Colon (tissue), 2 donors: ENCODE measurements around the gene WNT3A.
"Not testable (repeated sequence)": the region's sequence is repeated elsewhere in the genome, so short reads cannot be mapped to it uniquely, and the experiment has no call there.

ENCODE experiments used
- FAIRE-seq: peaks from 2 replicates; lab custom pipeline; 2012; peaks lifted over from hg19 to GRCh38; lab: Jason Lieb, UNC
- donor health status: control.
- donor health status: control.

WNT3A gene

GRCh38 chr1:228011721-228012311, 5.0 kb downstream of the WNT3A start:
- FAIRE-seq = no peak

DNA sequence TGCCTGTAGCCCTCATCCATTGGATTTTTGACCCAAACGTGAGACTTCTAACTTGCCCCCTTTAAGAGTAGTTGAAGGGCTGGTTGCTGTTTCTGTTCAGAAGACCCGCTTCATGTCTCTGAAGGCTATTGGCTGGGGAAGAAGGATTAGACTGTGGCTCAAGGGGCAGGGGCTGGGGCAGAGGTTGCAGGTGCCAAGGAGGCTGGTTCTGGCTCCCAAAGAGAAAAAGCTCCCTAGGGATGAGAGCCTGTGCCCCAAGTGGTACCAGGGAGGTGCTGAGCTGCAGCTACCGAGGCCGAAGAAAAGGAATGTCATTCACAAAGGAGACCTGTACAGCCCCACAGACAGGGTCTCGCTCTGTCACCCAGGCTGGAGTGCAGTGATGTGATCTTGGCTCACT, 5.8 kb downstream of the WNT3A start:
- FAIRE-seq = no peak

GRCh38 chr1:228013131-228013934, 6.5 kb downstream of the WNT3A start:
- no peak for FAIRE-seq

- FAIRE-seq = no peak
Measured at GRCh38 chr1:228013935-228014930, 7.4 kb downstream of the WNT3A start.

GRCh38 chr1:228015276-228016180, 8.7 kb downstream of the WNT3A start:
- FAIRE-seq = no peak

- FAIRE-seq = no peak
Measured at GRCh38 chr1:228016181-228016510, 9.3 kb downstream of the WNT3A start.

- FAIRE-seq = no peak
Measured at GRCh38 chr1:228016653-228017355, 10.0 kb downstream of the WNT3A start.

- FAIRE-seq = no peak
Measured at GRCh38 chr1:228017356-228018124, 10.7 kb downstream of the WNT3A start.

GRCh38 chr1:228018125-228018398, 11.3 kb downstream of the WNT3A start:
- no peak for FAIRE-seq

DNA sequence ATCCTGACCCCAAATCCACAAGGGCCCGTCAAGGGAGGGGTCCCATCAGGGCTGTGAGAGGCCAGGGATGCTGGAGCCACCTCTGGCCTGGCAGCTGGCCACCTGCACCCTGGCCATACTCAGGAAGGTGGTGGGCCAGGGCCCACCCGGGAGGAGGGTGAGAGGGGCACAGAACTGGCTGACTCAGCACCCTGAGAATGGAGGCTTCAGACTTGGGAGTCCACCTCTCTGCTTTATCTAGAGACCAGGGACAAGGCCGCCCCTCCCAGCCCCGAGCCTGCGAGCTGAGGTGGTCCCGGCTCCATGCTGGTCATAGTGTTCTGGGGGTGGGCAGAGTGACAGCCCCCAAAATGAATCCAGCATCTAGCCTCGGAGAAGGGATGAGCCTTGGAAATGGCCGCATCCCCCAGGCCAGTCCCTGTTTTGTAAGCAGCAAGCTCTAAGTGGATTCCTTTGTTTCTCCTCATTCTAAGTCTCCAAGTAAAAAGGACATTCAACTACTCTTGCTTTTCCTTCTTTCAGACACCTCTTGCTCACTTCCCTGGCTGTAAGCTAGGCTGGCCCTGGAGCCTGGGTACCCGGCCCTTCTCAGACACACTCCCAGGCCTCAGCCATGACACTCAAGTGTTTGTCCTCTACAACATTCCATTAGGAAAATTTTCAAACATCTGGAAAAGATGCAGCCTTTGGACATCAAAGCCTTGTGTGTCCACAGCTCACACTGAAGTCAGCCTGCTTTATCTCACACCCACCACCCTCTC, 12.3 kb downstream of the WNT3A start:
- FAIRE-seq = no peak

GRCh38 chr1:228019722-228020083, 12.9 kb downstream of the WNT3A start:
- FAIRE-seq = not testable (repeated sequence)

DNA sequence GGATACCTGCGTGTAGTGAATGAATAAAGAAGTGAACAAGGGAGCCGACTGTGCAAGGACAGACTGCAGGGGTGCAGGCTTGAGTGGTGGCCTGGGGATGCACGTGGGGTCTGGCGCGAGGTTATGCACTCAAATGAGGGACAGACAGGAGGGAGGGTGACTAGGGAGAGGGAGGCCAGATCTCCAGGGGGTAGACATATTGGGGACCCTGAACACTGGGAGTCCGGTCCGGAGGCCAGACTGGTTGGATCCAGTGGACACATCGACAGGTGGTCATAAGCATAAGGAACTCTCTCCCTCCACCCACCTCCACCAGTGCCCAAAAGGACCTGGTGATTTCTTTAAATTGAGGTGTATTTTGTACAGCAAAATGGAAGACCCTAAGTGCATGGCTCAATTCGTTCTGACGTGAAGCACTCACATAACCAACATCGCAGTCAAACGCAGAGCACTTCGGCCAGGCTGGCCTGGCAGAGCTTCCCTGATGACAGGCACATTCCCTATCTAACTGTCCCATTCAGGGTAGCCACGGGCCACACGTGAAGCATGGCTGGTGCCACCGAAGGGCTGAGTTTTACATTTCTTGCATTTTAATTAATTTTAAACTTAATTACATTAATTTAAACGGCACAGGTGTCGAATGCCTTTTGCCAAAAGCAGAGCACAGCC, 14.0 kb downstream of the WNT3A start:
- FAIRE-seq = no peak

DNA sequence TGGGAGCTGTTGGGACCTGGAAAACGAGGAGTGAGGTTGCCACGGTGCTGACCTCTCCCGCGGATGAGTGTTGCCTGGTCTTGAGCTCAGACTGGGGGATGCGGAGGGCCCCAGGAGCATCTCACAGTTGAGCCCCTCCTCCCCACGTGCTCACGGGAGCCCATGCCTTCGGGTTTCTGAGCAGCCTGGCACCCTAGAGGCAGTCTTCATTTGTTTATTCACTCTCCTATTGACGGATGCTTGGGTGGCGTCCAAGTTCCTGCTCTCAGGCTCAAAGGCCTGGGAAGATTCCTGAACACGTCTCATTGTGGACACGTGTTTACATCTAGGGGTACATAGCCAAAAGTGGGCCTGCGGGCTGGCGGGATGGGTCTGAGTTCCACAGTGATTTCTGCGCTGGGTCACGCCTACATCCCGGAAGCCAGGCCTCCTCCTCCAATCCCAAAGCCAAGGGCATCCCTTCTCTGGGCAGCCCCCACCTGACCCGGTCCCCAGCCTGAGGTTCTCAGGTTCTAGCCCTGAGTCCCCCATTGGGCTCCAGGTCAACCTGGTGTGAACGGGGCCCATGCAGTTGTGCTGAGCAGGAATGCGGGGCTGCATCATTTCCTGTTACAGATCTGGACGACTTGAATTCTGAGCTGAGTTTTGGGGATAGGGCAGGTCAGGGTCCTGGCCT, 14.7 kb downstream of the WNT3A start:
- FAIRE-seq = no peak

- FAIRE-seq = no peak
Measured at GRCh38 chr1:228022571-228023293, 15.9 kb downstream of the WNT3A start.

GRCh38 chr1:228023294-228023639, 16.5 kb downstream of the WNT3A start:
- no peak for FAIRE-seq

GRCh38 chr1:228029281-228029680, 22.5 kb downstream of the WNT3A start:
- FAIRE-seq = no peak

DNA sequence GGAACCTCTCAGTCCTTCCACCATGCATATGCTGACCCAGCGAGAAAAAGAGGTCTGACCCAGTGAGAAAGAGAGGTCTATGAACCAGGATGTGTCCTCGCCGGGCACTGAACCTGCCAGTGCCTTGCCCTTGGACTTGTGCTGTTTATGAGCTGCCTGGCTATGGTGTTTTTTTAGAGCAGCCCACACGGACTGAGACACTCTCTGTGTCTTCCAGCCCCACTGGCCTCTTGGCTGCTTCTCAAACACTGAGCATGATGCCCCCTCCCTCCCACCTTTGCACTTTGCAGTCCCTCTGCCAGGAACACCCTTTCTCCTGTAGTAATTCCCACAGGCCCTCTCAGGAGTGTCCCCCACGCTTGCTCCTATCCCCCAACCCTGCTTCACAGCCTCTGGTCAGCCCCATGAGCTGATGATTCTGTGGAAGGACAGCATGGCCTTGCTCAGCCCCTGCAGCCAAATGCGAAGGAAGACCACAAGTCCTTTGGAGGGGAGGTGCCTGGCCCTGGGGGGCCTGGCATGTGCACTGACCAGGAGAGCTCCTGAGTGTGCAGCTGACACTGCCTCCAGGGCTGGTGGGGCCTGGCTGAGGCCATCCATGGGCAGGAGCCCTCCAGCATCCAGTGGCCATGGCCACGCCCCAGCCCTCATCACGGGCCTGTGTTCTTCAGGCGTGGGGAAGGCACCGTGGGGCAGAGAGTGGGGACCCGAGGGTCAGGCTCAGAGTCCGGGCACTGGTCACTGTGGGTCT, 23.8 kb downstream of the WNT3A start:
- no peak for FAIRE-seq
